NCI-H2029 (cell line): Measurements from ENCODE around the gene TRIM54.

Source experiments
- DNase-seq: peaks from one replicate; lab custom pipeline; 2025; lab: John Stamatoyannopoulos, UW

TRIM54 gene

GRCh38 chr2:27356382-27357181 lies 74.4 kb downstream of the TRIM54 start, which contains the start of gene GTF3C2:
TSS of gene GTF3C2 (minus strand) at chr2:27356764. CDS start at chr2:27343554, 13,210 bp downstream.
- peak; percentile 88 for DNase-seq
